IPS-18c (cell line): ENCODE measurements around the gene COQ9.

Experiments used
- H3K4me3 ChIP-seq: 2 replicates; pipeline ENCODE4 v1.7.0; 2013; ENCODE audit warnings: low read depth, mild to moderate bottlenecking, low read length, moderate library complexity; ENCODE audit not compliant: insufficient read depth
- H3K9me3 ChIP-seq: one replicate; pipeline ENCODE4 v1.6.1; 2013; ENCODE audit warnings: mild to moderate bottlenecking, low read length, moderate library complexity; ENCODE audit not compliant: control insufficient read depth, insufficient read depth

Gene COQ9

DNA sequence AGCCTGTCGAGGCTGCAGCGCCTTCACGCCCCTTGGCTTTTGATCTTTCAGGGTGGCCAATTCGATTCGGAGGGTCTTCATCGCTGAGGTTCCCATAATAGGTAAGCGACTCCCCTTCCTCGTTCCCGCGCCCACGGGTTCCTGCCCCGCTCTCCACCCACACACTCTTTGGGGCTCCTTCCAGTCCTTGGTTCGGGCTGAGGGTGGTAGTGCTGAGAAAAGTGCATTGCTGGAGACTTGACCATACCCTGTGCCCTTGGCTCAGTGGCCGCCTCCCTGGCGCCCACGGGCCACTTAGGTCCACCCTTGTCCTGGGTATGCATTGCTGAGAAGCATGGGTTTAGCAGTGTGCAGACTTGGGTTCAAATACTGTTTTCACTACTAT lies 15.7 kb downstream of the COQ9 start:
- H3K9me3 ChIP-seq: no peaks in the 10 kb centered on the region

DNA sequence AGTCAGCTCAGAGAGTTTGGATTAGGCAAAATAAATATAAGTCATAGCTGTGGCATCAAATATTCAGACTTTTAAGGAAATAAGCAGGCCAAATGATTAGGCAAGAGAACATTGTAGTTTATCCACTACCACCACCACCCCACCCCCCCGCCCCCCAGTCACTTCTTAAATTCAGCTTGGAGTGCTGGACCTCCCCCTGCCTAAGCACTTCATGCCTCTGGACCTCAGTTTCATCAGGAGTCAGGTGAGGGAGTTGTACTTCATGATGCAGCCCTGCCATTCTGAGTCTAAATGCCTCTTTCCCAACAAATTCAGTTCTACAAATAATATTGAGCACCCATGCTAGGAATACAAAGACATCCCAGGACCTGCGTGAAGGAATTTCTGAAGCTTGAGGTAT lies 17.2 kb downstream of the COQ9 start:
- no peaks in the 10 kb centered on the region for H3K9me3 ChIP-seq

More for the DNA sequence above, 15.7 kb downstream of the COQ9 start:
- peak overlapping the region; percentile 85 for H3K4me3 ChIP-seq

DNA sequence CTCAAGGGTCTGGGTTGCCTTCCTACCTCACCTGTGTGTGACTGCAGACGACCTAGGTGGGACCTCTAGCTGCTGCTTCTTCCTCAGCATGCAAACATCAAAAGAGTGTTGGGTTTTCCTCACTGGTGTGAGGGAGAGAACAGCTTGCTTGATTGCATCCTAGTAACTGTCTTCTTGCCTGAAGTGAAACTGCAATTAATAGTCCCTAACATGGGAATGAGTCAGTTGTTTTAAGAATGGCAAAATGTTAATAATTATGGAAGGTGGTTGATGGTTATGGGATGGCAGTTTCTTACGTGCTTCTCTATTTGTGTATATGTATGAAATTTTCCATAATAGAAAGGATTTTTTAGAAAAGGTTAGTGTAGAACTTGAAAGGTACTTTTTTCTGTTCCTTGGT lies 21.1 kb downstream of the COQ9 start:
- no peaks in the 10 kb centered on the region for H3K9me3 ChIP-seq

More for the DNA sequence above, 17.2 kb downstream of the COQ9 start:
- H3K4me3 ChIP-seq: no peak overlapping the region

DNA sequence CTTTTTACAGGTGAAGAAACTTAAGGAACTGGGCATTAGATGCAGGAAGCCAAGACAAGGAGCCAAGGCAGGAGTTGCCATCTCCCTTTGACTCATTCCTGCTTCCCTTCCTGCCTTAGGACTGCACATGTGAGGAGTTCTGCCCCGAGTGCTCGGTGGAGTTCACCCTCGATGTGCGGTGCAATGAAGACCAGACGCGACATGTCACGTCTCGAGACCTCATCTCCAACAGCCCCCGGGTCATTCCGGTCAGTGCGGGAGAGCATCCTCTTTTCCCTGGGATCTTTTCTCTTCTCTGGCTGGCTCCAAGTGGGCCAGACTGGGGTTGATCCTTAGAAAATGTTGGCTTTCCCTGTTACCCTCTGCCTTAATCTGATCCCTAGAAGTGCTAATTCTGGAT lies 21.8 kb downstream of the COQ9 start:
- no peaks in the 10 kb centered on the region for H3K9me3 ChIP-seq

More for the DNA sequence above, 21.1 kb downstream of the COQ9 start:
- H3K4me3 ChIP-seq: no peak overlapping the region

DNA sequence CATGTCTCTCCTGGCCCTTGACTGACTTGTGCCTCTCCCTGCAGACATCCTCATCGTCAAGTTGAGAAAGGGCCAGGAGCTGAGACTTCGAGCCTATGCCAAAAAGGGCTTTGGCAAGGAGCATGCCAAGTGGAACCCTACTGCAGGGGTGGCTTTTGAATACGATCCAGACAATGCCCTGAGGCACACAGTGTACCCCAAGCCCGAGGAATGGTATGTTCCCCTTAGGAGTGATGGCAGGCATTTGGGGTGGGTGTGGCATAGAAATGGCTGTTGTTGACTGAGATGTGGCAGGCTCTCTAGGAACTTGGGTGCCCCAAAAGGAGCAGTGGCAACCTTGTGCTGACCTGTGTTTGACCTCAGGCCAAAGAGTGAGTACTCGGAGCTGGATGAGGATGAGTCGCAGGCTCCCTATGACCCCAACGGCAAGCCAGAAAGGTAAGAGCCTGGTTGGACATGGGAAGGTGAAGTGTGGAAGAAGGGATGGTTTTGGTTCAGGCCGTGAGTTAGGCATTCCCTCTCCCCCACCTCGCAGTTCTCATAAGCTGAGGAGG lies 22.7 kb downstream of the COQ9 start:
- no peak overlapping the region for H3K4me3 ChIP-seq
- H3K9me3 ChIP-seq: no peaks in the 10 kb centered on the region

More for the DNA sequence above, 21.8 kb downstream of the COQ9 start:
- no peak overlapping the region for H3K4me3 ChIP-seq

DNA sequence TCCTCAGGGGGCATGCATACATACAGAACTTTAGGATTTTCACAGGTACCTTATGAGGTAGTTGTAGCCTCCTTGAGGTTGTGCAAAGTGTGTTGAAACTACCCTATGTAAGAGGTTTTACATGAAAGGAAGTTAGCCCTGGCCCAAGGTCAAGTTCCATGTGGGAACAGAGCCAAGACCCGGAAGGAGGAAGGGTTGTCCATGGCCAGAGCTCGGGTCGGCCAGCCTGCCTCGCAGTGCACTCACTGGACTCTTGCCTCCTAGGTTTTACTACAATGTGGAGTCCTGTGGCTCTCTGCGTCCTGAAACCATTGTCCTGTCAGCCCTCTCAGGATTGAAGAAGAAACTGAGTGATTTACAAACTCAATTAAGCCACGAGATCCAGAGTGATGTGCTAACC lies 23.4 kb downstream of the COQ9 start:
- H3K9me3 ChIP-seq: no peaks in the 10 kb centered on the region
- H3K4me3 ChIP-seq: no peak overlapping the region

DNA sequence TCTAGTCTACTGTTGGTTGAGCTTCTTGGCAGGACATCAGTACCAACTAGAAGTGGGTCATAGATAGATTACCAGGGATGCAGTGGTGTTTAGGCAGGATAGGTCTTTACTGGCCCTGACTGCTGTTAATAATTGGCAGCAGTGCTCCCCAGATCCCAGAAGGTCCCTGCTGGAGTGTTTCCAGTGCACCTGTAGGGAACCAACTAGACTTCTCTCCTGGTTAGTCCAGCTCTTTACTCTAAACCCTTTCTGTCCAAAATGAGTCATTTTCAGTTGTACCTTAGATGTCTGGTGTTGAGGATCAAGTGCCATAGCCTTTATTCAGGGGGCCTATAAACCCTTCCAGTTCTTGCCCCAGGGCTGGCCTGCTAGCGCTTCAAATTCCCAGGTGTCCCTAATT lies 23.9 kb downstream of the COQ9 start:
- Histone ChIP-seq H3K9me3 (no peaks in the 10 kb centered on the region), H3K4me3 (no peak overlapping the region)

DNA sequence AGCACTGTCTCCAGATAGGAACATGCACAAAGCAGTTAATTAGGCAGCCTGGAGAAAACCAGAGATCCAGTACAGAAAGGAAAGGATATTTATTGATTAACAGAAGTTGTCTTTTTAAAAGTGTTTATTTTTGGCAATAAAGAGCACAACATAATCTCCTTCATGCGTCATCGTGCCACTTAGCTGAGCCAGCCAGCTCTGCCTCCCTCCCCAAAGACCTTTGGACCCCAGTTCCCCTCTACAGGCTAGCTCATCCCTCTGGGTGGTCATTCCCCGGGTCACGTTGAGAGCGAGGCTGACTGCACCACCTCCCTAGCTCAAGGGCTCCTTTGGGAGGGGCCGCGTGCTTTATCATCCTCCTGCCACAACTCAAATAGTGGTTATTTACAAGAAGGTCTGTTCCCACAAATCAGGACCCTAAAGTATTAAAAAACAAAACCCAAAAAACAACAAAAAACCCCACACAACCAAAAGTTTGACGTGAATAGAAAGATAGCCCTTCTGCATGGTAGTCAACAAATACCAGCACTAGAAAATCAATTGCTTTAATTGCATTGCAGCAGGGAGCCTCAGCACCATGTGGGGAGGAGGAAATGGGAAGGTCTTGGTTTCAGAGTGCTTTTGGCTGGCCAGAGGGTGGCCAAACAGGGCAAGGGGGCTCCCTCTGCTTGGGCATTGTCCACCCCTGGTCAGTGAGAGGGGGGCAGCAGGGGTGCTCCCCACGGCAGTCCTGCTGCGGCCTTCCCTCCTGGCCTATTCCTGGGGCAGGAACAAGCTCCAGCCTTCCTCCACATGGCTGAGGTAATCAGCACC lies 24.8 kb downstream of the COQ9 start:
- H3K4me3 ChIP-seq: no peak overlapping the region

DNA sequence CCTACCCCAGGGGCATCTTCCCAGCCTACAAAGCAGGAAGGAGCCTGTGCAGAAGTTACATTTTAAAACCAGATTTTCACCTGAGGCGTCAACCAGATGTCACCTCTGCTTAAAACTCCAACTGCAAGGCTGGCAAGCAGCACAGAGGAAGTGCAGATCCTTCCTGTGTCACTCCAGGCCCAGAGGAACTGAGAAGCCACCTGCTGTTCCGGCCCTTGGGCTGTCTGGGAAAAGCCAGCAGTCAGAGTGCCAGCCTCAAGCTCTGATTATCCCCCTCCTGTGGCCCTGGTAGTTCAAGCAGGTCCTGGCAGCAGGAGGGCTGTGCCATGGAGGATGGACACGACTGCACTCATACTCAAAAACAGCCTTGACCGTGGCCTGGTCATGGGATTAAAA lies 25.4 kb downstream of the COQ9 start:
- H3K9me3 ChIP-seq: no peaks in the 10 kb centered on the region

More for the DNA sequence above, 24.8 kb downstream of the COQ9 start:
- no peaks in the 10 kb centered on the region for H3K9me3 ChIP-seq

DNA sequence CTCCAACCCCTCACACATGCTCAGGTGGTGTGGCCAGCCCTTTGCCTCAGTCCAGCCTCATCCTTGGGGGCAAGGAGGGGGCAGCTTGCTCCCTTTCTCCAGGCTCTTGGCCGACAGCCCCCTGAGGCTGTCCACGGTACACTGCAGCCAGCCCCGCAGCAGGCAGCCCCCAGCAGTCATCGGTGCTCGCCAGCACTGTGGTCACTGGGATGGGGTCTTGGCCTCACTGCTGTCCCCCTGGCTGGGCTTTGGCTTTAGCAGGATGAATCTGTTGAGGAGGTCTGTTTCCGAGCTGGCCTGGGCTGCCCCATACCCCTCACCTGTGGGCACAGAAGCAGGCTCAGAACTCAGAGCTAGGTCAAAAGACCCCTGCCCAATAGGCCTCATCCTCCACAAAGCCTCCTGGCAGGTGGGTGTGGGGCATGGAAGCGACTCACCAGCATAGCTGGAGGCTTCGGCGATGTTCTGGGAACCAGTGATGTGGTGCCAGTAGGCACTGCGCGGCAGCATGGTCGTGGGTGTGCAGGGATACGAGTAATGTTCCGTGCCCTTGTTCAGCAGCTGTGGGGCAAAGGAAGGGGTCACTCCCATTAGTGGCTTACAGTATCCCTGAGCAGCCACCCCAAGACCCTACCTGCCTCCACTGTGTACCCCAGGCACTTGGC lies 26.0 kb downstream of the COQ9 start:
- Histone ChIP-seq H3K9me3 (no peaks in the 10 kb centered on the region), H3K4me3 (no peak overlapping the region)

More for the DNA sequence above, 25.4 kb downstream of the COQ9 start:
- no peak overlapping the region for H3K4me3 ChIP-seq

DNA sequence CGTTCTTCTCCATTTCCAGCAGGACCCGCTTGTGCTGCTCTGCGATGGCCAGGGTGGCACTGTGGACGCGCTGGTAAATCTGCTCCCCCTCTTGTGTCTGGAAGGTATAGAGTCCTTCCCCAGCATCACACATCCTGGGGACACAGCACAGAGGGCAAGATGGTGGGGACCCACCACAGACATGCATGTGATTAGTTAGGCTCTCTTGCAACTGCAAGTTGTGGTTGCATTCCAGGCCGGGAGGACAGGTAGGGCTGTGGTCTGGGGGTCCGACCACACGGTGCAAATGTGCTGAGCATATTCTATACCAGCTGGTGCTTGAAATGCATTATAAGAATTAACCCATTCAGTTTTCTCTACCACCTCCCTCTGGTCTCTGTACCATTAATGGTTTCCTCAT lies 26.6 kb downstream of the COQ9 start:
- no peak overlapping the region for H3K4me3 ChIP-seq
- no peaks in the 10 kb centered on the region for H3K9me3 ChIP-seq

DNA sequence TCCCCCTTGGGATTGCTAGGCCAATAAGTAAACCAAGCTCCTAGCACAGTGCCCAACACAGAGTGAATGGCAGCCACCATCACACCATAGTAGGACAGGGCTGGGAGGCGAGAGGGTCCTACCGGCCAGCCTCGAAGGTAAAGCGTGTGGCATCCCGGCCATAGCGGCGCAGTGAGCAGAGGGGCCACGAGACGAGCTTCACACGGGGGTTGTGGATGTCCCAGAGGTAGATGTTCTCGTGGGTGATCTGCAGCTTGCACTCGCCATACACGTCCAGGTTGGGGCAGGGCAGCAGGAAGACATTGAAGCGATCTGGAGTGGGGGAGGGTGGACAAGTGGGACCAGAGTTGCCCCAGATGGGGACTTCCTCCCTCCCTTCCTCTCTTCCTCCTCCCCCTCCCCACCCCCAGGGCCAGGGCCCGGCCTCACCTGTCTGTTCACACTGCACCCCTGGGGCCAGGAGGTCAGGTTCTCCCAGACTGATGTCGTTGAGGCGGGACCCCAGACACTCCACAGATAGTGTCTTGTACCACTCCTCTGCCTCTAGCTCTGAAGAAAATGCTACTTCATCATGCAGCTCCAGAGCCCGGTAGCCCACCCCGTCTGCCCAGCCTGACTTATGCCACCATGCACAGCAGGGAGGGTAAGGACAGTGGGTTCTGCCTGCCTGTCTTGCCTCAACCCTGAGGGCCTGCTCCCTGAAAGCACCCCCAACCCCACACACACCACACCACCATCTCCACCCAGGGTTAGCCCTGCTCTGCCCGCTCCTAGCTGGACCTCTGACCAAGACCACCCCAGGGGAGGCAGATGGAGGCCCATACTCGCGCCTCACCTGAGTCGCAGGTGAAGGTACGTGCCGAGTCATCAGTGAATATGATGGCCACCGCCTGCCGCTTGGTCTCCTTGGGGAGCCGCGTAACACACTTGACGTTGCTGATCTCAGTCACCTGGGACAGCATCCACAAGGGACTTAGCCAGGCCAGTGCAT lies 27.7 kb downstream of the COQ9 start:
- no peaks in the 10 kb centered on the region for H3K9me3 ChIP-seq
- peak overlapping the region; percentile 20 for H3K4me3 ChIP-seq

DNA sequence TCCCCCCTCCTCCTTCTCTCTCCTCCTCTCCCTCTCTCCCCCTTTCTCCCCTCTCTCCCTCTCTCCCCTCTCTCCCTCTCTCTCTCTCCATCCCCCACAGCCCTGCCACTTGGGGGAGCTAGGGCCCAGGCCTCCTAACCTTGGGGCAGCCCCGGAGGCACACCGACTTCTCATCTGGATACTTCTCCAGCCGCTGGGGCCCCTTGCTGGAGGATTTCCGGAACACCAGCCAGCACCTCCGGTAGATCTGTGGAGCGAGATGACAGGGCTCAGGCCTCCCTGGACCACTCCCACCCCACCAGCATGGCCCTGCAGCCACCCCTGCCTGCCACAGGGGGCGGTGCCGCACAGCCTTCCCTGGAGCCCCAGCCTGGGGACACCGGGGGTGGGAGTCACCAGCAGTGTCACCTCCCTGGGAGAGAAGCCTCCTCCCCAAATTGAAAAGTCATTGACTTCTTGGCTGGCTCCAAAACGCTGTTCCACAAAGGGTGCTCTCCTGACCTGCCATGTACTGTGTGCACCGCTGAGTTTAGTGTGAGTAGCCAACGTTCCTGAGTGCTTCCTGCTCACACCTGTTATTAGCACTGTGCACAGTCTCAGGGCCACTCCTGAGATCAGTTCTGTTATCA lies 28.5 kb downstream of the COQ9 start:
- H3K4me3 ChIP-seq: peak overlapping the region; percentile 15

DNA sequence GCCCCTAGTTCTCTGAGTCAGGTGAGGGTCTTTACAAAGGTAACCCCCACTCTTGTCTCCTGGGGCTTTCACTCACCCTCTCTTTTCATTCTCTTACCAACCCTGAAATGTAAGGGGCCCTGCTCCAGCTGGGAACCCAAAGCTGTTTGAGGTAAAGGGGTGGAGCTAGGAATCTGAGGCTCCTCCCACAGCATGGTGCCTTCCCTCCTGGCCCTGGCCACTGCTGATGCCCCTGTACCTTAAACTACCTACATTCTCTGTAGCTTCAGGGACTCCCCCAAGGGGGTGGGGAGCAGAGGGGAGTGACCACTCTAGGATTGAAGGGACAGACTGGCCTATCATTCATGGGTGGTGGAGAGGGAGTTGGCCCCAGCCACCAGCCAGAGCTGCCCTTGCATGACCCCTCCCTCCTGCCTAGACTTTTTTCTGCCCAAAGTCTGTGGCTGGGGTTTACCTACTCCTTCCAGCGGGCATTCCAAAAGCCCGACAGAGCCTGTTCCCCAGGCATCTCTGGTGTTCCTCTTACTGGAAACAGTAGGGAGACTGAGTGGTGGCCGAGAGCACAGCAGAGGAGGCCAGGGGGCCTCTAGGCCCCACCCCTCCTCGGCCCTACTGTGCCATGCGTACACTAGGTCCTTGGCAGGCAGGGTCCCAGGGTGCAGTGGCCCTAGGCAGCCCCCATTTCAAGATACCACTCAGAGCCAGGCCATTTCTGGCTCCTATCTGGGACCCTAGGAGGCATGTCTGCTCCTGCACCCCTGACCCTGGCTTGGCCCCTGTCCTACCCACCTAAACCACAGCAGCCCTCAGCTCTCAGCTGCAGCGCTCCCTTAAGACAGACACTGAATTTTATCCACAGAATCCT lies 29.5 kb downstream of the COQ9 start:
- H3K4me3 ChIP-seq: peak overlapping the region; percentile 9; the same call in 1 of the 2 replicates
- no peaks in the 10 kb centered on the region for H3K9me3 ChIP-seq

More for the DNA sequence above, 28.5 kb downstream of the COQ9 start:
- no peaks in the 10 kb centered on the region for H3K9me3 ChIP-seq

DNA sequence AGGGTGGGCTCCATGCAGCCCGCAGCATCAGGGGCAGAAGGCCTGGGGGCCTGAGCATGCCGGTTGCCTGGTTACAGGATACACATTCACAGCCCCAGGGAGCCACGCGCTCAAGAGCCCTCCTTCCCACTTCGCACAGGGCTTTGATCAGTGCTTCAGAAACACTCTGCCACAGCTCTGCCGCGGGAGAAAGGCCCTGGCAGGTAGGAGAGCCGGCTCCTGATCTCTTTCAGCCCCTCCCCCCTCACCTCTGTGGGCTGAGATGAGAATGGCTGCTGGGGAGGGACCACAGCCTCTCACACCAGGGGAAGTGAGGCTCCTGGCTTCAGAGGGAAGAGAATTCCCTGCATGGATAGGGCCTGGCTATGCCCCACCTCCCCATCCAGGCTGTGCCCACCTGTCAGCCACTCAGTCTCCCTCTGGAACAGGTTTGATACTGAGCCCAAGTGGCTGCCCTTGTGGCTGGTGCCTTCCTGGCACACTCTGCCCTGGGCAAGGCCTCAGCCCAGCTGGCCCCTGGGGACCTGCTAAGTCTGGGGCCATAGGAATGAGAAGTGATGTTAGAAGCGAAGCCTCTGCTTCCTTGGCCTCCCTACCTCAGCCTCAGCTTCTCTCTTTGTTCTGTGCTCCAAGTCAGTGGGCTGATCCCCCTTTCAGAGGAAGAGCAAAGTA lies 30.4 kb downstream of the COQ9 start:
- Histone ChIP-seq H3K4me3 (no peak overlapping the region), H3K9me3 (no peaks in the 10 kb centered on the region)
